Adrenal gland (tissue), 12 donors: Measurements from ENCODE around the gene PKNOX1. TPM values are rescaled to one million over a fixed set of nuclear protein-coding genes. Genes with fewer than 3 reads are reported as not detected.

ENCODE experiments used
- DNase-seq, 7 donors: peaks; one replicate each; pipeline ENCODE4 v3.0.0-alpha.2; 2019 to 2020
- H3K27ac ChIP-seq, 5 donors: fragments of 200-600 bp; sonication (generic) in 4 of 5; 1 replicate in 3 of 5; 2 replicates in 2 of 5; pipeline versions ENCODE4 v1.5.1 to v1.8.0; 2016 to 2020; ENCODE audit warnings: mild to moderate bottlenecking in 1 of 5
- H3K27me3 ChIP-seq: fragments of 200-600 bp; 2 replicates; pipeline ENCODE4 v1.8.0; 2021
- H3K36me3 ChIP-seq, 2 donors: fragments of 200-600 bp; replicated peaks in 1 of 2; 1 replicate in 1 of 2; 2 replicates in 1 of 2; pipeline versions ENCODE4 v1.5.1 to v1.8.0; 2018 to 2022
- H3K4me1 ChIP-seq, 2 donors: fragments of 200-600 bp; replicated peaks in 1 of 2; 1 replicate in 1 of 2; 2 replicates in 1 of 2; pipeline versions ENCODE4 v1.5.1 to v1.8.0; 2018 to 2021
- H3K4me3 ChIP-seq, 4 donors: fragments of 200-600 bp; sonication (generic) in 3 of 4; one replicate each; pipeline ENCODE4 v1.5.1; 2016 to 2018
- H3K9me3 ChIP-seq, 3 donors: fragments of 200-600 bp; sonication (generic) in 1 of 3; replicated peaks in 1 of 3; 1 replicate in 2 of 3; 2 replicates in 1 of 3; pipeline versions ENCODE4 v1.5.1 to v1.8.0; 2016 to 2021
- CTCF ChIP-seq, 6 experiments: fragments of 450-650 bp in 4 of 6; fragments of 200-600 bp in 2 of 6; sonication (generic) in 1 of 6; IDR thresholded peaks; 1 replicate in 5 of 6; 2 replicates in 1 of 6; pipeline versions ENCODE4 v1.5.1 to v1.8.0; 2016 to 2021; ENCODE audit warnings: antibody characterized with exemption in 6 of 6, mild to moderate bottlenecking in 2 of 6, moderate library complexity in 1 of 6
- POLR2A ChIP-seq, 2 donors: fragments of 450-650 bp; IDR thresholded peaks; one replicate each; pipeline ENCODE4 v1.6.1; 2017; ENCODE audit warnings: antibody characterized with exemption in 2 of 2, mild to moderate bottlenecking in 2 of 2, moderate library complexity in 1 of 2
- WGBS, 4 donors: extraction: QIAGEN DNeasy Blood & Tissue Kit in 2 of 4; methylation state at CpG; one replicate each; pipeline versions ENCODE4 v1.1.5 to v1.1.7; 2013 to 2017; 5-methylcytosine and 5-hydroxymethylcytosine counted together
- intact Hi-C, 2 donors: fragments of 100-400 bp; cut with DNase I; formaldehyde crosslinking; loops; one replicate each; pipeline versions ENCODE4 v1.14.1 to v1.15.0; 2022 to 2023
- polyA plus RNA-seq, 3 donors: library from polyadenylated mRNA; stranded (reverse); fragments of 200-250 nt in 2 of 3; fragments of 350-450 nt in 1 of 3; fragmentation: Illumina TruSeq in 1 of 3; extraction: RNeasy Lipid Tissue Mini Kit (QIAGEN cat#74804) in 1 of 3; gene quantifications; one replicate each; pipeline ENCODE4 v1.2.3, GENCODE V29; 2013 to 2014
- total RNA-seq, 9 donors: library from RNA; depleted of rRNA in 4 of 9; stranded (reverse); fragments of >200 nt in 4 of 9; fragments of 120-200 nt in 1 of 9; fragmentation: NEBNext Ultra II Directional in 1 of 9; extraction: Animal tissue kit (Norgen Biotek cat#: 25700) in 1 of 9; gene quantifications; one replicate each; pipeline versions ENCODE4 v1.1.0 to v1.2.4, GENCODE V29; 2013 to 2023
- donor health status: healthy with polysubstance abuse.
- donor health status: Bipolar disorder and iron deficiency.
- donor health status: DM: yes; HTN: yes; CAD: no.
- donor health status: DM: no; HTN: no; CAD: no.
- donor health status: DM: no; HTN: no; CAD: no.
- donor health status: DM: yes; HTN: yes; CAD: no.

The PKNOX1 gene
- total and polyA plus RNA-seq, 12 donors = 8.2 to 21.7 (median 12.6) TPM

GRCh38 chr21:43015906-43016540, 41.7 kb downstream of the PKNOX1 start:
- Histone ChIP-seq H3K4me3 (no peak overlapping the region), H3K9me3 (no peaks in the 10 kb centered on the region), H3K4me1 (no peaks in the 10 kb centered on the region), H3K27ac (no peak overlapping the region), H3K27me3 (no peaks in the 10 kb centered on the region), H3K36me3 (peaks cover 0 to 55% of the 10 kb centered on the region in 2 donors)
- DNase-seq = no peak
- no peak for TF ChIP-seq CTCF (IDR thresholded peaks at IDR 0.05)
- no peak for TF ChIP-seq POLR2A (IDR thresholded peaks at IDR 0.05)
- WGBS, 4 donors = 82 to 94% (median 85%) methylated on average over 9 to 13 of the region's 13 CpGs
- intact Hi-C loops = no loop called here

GRCh38 chr21:43016728-43017127, 42.4 kb downstream of the PKNOX1 start:
- WGBS, 4 donors = 90 to 96% (median 93%) methylated on average over 13 of the region's 13 CpGs
- Histone ChIP-seq H3K27ac (no peak overlapping the region), H3K27me3 (no peaks in the 10 kb centered on the region), H3K36me3 (peaks cover 0 to 54% of the 10 kb centered on the region in 2 donors), H3K4me1 (no peaks in the 10 kb centered on the region), H3K4me3 (no peak overlapping the region), H3K9me3 (no peaks in the 10 kb centered on the region)
- intact Hi-C loops = no loop called here
- TF ChIP-seq POLR2A (IDR thresholded peaks at IDR 0.05) (no peak), CTCF (IDR thresholded peaks at IDR 0.05) (no peak)
- DNase-seq = no peak

DNA sequence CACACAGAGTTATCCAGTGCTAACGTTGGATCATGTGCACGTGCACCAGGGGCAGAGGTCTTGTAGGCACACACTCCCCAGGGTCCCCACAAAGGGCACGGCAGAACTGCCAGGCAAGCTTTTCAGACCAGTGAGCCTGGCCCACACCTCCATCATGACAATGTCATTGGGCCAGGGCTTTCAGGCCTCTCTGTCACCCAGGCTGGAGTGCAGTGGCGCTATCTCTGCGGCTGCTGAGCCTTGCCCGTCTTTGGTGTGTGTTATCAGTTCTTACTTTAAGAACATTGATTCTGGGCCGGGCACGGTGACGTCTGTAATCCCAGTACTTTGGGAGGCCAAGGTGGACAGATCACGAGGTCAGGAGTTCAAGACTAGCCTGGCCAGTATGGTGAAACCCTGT, 44.2 kb downstream of the PKNOX1 start:
- no peaks in the 10 kb centered on the region for H3K9me3 ChIP-seq
- DNase-seq = no peak
- H3K4me1 ChIP-seq = no peaks in the 10 kb centered on the region
- no peak overlapping the region for H3K27ac ChIP-seq
- H3K36me3 ChIP-seq = peaks cover 0 to 44% of the 10 kb centered on the region in 2 donors
- no peak overlapping the region for H3K4me3 ChIP-seq
- intact Hi-C loops = no loop called here
- no peaks in the 10 kb centered on the region for H3K27me3 ChIP-seq
- 83 to 98% (median 86%) methylated on average over 6 to 10 of the region's 10 CpGs for WGBS, 4 donors
- no peak for TF ChIP-seq POLR2A (IDR thresholded peaks at IDR 0.05)
- no peak for TF ChIP-seq CTCF (IDR thresholded peaks at IDR 0.05)

DNA sequence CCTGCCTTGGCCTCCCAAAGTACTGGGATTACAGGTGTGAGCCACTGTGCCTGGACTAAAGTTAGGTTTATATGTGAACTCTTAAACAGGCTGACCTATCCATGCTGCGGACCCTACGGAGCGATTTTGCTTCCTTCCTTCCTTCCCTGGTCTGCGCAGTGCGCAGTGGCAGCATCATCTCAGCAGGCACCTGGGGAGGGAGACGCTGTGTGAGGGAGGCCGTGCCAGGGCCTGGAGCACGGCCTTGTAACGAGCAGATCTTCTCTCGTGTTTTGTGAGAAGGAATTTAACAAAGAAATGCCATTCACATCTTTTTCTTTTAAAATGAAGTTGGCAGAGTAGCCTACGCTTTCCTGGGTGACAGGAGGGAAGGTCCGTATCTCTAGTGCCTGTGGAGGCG, 45.8 kb downstream of the PKNOX1 start:
- Histone ChIP-seq H3K9me3 (no peaks in the 10 kb centered on the region), H3K4me1 (no peaks in the 10 kb centered on the region), H3K27me3 (no peaks in the 10 kb centered on the region), H3K36me3 (peaks cover 0 to 55% of the 10 kb centered on the region in 2 donors), H3K4me3 (no peak overlapping the region), H3K27ac (no peak overlapping the region)
- intact Hi-C loops = no loop called here
- 91 to 97% (median 96%) methylated on average over 13 of the region's 13 CpGs for WGBS, 4 donors
- DNase-seq = no peak
- TF ChIP-seq POLR2A (IDR thresholded peaks at IDR 0.05) = no peak

GRCh38 chr21:43020771-43021170, 46.4 kb downstream of the PKNOX1 start:
- H3K4me1 ChIP-seq = no peaks in the 10 kb centered on the region
- TF ChIP-seq POLR2A (IDR thresholded peaks at IDR 0.05) = no peak
- no peaks in the 10 kb centered on the region for H3K27me3 ChIP-seq
- H3K36me3 ChIP-seq = peaks cover 0 to 58% of the 10 kb centered on the region in 2 donors
- intact Hi-C loops = no loop called here
- H3K9me3 ChIP-seq = no peaks in the 10 kb centered on the region
- no peak overlapping the region for H3K27ac ChIP-seq
- no peak overlapping the region for H3K4me3 ChIP-seq
- no peak for DNase-seq
- 77 to 91% (median 87%) methylated on average over 6 of the region's 6 CpGs for WGBS, 4 donors
